Panc1 (cell line): ENCODE data around the gene LCOR.

Source experiments
- CTCF ChIP-seq: fragments of 450-650 bp; IDR thresholded peaks from 2 replicates; pipeline ENCODE4 v1.5.1; 2017; ENCODE audit warnings: mild to moderate bottlenecking
- POLR2AphosphoS5 ChIP-seq: IDR thresholded peaks from 2 replicates; pipeline ENCODE4 v1.6.1; 2012; ENCODE audit warnings: mild to moderate bottlenecking, low read depth, low read length, moderate library complexity
- SIN3A ChIP-seq: IDR thresholded peaks from 2 replicates; pipeline ENCODE4 v1.6.1; 2012; ENCODE audit warnings: low read depth, mild to moderate bottlenecking, low read length, moderate library complexity, borderline replicate concordance; ENCODE audit not compliant: insufficient read depth
- TCF7L2 ChIP-seq: IDR thresholded peaks from 2 replicates; pipeline ENCODE4 v1.6.1; 2011; ENCODE audit warnings: mild to moderate bottlenecking, low read depth, low read length, inconsistent platforms
- TF ChIP-seq, protein P1 (sequence below), 2 experiments: IDR thresholded peaks; 2 replicates each; pipeline ENCODE4 v1.6.1; 2011 to 2012; ENCODE audit warnings: low read depth in 2 of 2, control low read depth in 1 of 2, low read length in 1 of 2, mild to moderate bottlenecking in 1 of 2, moderate library complexity in 1 of 2; ENCODE audit not compliant: insufficient read depth in 1 of 2

- TF ChIP-seq CTCF (peak; percentile 82; the same call in 1 of the 2 replicates), POLR2AphosphoS5 (no peak), TCF7L2 (no peak), SIN3A (no peak)
- TF ChIP-seq, protein P1, sequence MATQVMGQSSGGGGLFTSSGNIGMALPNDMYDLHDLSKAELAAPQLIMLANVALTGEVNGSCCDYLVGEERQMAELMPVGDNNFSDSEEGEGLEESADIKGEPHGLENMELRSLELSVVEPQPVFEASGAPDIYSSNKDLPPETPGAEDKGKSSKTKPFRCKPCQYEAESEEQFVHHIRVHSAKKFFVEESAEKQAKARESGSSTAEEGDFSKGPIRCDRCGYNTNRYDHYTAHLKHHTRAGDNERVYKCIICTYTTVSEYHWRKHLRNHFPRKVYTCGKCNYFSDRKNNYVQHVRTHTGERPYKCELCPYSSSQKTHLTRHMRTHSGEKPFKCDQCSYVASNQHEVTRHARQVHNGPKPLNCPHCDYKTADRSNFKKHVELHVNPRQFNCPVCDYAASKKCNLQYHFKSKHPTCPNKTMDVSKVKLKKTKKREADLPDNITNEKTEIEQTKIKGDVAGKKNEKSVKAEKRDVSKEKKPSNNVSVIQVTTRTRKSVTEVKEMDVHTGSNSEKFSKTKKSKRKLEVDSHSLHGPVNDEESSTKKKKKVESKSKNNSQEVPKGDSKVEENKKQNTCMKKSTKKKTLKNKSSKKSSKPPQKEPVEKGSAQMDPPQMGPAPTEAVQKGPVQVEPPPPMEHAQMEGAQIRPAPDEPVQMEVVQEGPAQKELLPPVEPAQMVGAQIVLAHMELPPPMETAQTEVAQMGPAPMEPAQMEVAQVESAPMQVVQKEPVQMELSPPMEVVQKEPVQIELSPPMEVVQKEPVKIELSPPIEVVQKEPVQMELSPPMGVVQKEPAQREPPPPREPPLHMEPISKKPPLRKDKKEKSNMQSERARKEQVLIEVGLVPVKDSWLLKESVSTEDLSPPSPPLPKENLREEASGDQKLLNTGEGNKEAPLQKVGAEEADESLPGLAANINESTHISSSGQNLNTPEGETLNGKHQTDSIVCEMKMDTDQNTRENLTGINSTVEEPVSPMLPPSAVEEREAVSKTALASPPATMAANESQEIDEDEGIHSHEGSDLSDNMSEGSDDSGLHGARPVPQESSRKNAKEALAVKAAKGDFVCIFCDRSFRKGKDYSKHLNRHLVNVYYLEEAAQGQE (IDR thresholded peaks at IDR 0.05; ENCODE audit: insufficient read depth in 1 of 2, low read depth in 2 of 2, low read length in 1 of 2): no peak
Measured at GRCh38 chr10:96910488-96911395, 78.6 kb downstream of the LCOR start.
